BLaER1 treated with 17β-estradiol and CSF1 and Interleukin-3, amounts not matched to agents 10 nM and 100 nM (cell line): ENCODE results near the gene ZC3H12D.

Experiments
- H3K27ac ChIP-seq, 11 experiments: shearing (Covaris generic); formaldehyde crosslinking; 2 replicates each; pipeline ENCODE4 v1.8.1; 2022
- H3K27me3 ChIP-seq, 11 experiments: shearing (Covaris generic); formaldehyde crosslinking; 2 replicates each; pipeline ENCODE4 v1.8.1; 2022
- H3K36me3 ChIP-seq, 11 experiments: shearing (Covaris generic); formaldehyde crosslinking; 2 replicates each; pipeline ENCODE4 v1.8.1; 2022
- H3K4me1 ChIP-seq, 10 experiments: shearing (Covaris generic); formaldehyde crosslinking; 2 replicates each; pipeline ENCODE4 v1.8.1; 2022
- H3K4me2 ChIP-seq, 11 experiments: shearing (Covaris generic); formaldehyde crosslinking; 2 replicates each; pipeline ENCODE4 v1.8.1; 2022
- H3K4me3 ChIP-seq, 10 experiments: shearing (Covaris generic); formaldehyde crosslinking; 2 replicates each; pipeline ENCODE4 v1.8.1; 2022
- H3K9ac ChIP-seq, 11 experiments: shearing (Covaris generic); formaldehyde crosslinking; 2 replicates each; pipeline ENCODE4 v1.8.1; 2022
- H3K9me3 ChIP-seq, 11 experiments: shearing (Covaris generic); formaldehyde crosslinking; replicated peaks in 1 of 11; 2 replicates each; pipeline ENCODE4 v1.8.1; 2022
- H4K20me1 ChIP-seq, 11 experiments: shearing (Covaris generic); formaldehyde crosslinking; 2 replicates each; pipeline ENCODE4 v1.8.1; 2022
- Cebpa-rat ChIP-seq, 11 experiments: shearing (Covaris generic); IDR thresholded peaks; 2 replicates each; pipeline ENCODE4 v1.8.1; 2022

The ZC3H12D gene

DNA sequence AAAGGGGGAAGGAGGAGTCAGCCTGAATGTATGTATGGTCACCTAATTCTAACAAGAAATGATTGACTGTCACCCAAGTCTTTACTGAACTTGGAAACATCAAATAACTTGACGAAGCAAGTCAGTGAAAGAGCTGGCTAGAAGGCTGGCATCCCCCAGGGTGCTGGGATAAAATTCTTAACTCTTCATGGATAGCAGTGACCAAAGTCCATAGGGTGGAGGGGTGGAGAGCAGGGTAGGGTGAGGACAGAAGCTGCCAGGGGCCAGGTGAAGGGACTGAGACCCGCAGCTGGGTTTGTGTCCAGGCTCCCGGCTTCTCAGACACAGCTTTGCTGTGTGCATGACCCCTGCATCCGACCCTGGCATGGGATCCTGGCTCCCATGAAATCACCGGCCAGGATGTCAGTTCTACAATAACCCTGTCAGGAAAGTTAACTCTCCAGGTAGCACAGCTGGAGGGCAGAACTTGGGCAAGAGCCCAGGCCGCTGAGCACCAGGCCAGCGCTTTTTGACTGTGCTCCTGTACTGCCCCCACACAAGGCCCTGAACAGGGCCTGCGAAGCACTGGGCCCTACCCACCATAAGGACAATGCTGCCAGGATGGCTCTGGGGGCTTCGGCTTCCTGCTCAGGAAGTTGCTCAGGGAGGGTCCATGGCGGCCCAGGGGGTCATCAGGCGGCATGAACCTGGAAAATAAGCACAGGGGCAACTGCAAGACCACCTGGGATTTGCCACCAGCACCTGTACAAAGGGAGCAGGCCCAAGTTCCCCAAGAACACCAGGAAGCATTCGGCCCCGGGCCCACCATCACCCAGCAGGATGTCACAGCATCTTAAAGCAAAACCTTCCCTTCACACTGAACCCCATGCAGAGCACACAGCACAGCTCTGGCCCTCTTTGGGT lies 32.5 kb downstream of the ZC3H12D start:
- TF ChIP-seq Cebpa-rat (IDR thresholded peaks at IDR 0.05) = no peak
- H3K4me2 ChIP-seq = no peak overlapping the region
- no peak overlapping the region; a peak in 1 of 22 replicates for H3K9ac ChIP-seq
- peaks cover 0 to 12% (median 0%) of the 10 kb centered on the region in 11 experiments; a peak in 7 of 22 replicates for H3K9me3 ChIP-seq
- H4K20me1 ChIP-seq = peaks cover 5 to 41% (median 10%) of the 10 kb centered on the region in 11 experiments; a peak in 10 of 22 replicates
- H3K4me1 ChIP-seq = peaks cover 22 to 34% (median 29%) of the 10 kb centered on the region in 10 experiments
- H3K4me3 ChIP-seq = no peak overlapping the region
- peaks cover 35 to 81% (median 56%) of the 10 kb centered on the region in 11 experiments for H3K36me3 ChIP-seq
- H3K27ac ChIP-seq = no peak overlapping the region
- no peaks in the 10 kb centered on the region for H3K27me3 ChIP-seq

DNA sequence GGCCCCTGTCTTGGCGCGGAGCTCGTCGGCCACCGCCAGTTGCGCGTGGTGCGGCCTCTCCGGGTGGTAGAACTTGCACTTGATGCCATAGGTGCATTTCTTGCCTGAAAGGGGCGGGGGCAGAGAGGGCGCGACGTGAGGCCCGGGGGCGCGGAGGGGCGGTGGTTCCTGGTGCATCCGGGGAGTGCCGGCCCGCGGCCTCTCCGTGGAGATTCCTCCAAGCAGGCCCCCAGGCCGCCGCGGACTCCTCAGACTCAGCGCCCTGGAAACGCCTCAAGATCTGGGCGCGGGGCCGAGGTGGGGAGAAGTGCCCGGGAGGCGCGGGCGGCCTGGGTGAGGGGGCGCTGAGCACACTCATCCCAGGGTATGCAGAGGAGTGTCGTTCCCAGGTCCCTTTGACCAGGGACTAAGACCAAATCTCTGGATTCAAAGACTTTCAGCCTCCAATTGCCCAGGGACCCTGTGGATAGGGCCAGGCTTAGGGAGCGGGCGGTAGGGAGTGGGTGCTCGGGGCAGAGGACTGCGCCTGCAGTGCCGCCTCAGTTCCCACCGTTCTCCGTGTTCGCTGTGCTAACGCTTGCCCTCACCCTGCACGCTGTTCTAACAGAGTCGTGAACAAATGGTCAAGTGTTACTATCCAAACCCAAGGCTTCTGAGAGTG lies 33.3 kb downstream of the ZC3H12D start:
- Histone ChIP-seq H3K4me2 (no peak overlapping the region), H3K27ac (no peak overlapping the region), H4K20me1 (peaks cover 5 to 37% (median 10%) of the 10 kb centered on the region in 11 experiments; a peak in 10 of 22 replicates), H3K4me3 (no peak overlapping the region), H3K36me3 (peaks cover 27 to 74% (median 50%) of the 10 kb centered on the region in 11 experiments), H3K27me3 (no peaks in the 10 kb centered on the region), H3K4me1 (peaks cover 22 to 34% (median 29%) of the 10 kb centered on the region in 10 experiments), H3K9me3 (peaks cover 0 to 12% (median 0%) of the 10 kb centered on the region in 11 experiments; a peak in 7 of 22 replicates), H3K9ac (no peak overlapping the region)
- no peak for TF ChIP-seq Cebpa-rat (IDR thresholded peaks at IDR 0.05)

DNA sequence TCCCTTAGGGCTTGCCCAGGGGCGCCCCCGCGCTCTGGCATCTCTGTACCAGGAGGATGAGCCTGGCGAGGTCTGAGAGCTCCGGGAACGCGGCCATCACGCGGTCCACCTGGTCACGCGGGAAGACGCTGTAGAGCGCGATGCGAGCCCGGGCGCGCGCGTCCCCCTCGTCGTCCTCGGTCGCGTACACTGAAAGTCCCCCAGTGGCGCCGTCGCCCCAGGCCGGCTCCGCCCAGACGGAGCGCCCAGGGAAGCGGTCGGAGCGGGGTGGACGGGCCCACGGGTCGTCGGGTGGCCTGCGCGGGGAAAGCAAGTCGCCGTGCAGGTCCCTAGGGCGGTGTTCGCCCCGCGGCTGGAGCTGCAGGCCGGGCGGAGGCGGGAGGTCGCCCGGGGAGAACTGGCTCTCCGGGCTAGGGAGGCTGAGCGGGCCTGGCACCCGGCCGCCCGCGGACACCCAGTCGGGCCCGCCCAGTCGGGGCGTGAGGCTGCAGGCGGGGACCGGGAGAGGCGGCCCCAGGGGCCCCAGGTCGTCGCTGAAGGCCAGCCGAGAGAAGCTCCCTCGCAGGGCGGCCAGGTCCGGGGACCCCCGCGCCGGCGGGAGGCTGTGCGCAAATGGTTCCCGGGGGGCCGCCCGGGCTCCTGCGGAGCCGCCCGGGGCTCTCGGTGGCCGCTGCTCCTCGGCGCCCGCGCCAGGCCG lies 34.0 kb downstream of the ZC3H12D start:
- no peak overlapping the region for H3K4me3 ChIP-seq
- H3K9ac ChIP-seq = no peak overlapping the region
- peaks cover 0 to 12% (median 0%) of the 10 kb centered on the region in 11 experiments; a peak in 7 of 22 replicates for H3K9me3 ChIP-seq
- H3K4me2 ChIP-seq = no peak overlapping the region
- peaks cover 27 to 74% (median 50%) of the 10 kb centered on the region in 11 experiments for H3K36me3 ChIP-seq
- no peaks in the 10 kb centered on the region for H3K27me3 ChIP-seq
- H3K27ac ChIP-seq = no peak overlapping the region
- peaks cover 5 to 37% (median 10%) of the 10 kb centered on the region in 11 experiments; a peak in 10 of 22 replicates for H4K20me1 ChIP-seq
- TF ChIP-seq Cebpa-rat (IDR thresholded peaks at IDR 0.05) = no peak
- H3K4me1 ChIP-seq = peaks cover 22 to 34% (median 29%) of the 10 kb centered on the region in 10 experiments

DNA sequence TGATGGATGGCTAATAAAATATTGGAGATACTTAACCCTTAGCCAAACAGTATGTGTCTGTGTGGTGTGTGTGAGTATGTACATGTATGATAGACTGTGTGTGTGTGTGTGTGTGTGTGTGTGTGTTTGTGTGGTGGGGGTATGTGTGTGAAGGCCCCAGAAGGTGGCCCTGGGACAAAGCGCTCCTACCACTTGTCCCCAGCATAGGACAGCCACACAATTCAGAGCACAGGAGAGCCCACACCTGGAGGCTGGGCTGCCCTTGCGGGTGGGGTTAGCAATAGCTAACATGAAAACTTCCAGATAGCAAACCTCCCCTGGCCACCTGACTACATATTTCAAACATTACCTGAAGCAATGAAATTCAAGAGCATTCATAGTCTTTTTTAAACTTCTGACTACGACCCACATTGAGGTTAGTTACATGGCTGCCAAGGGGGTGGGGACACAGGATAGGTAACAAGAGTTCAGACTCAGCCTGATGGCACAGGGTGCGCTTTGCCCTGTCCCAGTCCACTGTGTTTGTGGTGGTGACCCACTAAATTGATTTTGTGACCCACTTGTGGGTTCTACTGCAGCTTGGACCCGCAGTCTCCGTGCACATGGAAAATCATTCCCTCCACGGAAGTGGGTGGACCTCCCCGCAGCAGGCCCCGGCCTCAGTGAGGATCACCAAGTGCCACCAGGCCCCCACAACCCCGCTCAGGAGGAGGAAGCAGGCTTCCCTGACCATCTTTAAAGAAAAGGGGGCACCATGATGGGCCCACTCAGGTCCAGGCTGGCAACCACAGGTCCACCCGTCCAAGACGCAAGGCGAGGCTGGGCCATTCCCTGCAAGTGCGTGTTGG lies 34.8 kb downstream of the ZC3H12D start:
- Histone ChIP-seq H3K36me3 (peaks cover 27 to 67% (median 50%) of the 10 kb centered on the region in 11 experiments), H3K4me1 (peaks cover 18 to 28% (median 24%) of the 10 kb centered on the region in 10 experiments), H4K20me1 (peaks cover 4 to 33% (median 9%) of the 10 kb centered on the region in 11 experiments; a peak in 10 of 22 replicates), H3K9me3 (peaks cover 0 to 13% (median 0%) of the 10 kb centered on the region in 11 experiments; a peak in 7 of 22 replicates), H3K4me2 (no peak overlapping the region), H3K27me3 (no peaks in the 10 kb centered on the region), H3K27ac (no peak overlapping the region), H3K9ac (no peak overlapping the region), H3K4me3 (no peak overlapping the region)
- no peak for TF ChIP-seq Cebpa-rat (IDR thresholded peaks at IDR 0.05)

DNA sequence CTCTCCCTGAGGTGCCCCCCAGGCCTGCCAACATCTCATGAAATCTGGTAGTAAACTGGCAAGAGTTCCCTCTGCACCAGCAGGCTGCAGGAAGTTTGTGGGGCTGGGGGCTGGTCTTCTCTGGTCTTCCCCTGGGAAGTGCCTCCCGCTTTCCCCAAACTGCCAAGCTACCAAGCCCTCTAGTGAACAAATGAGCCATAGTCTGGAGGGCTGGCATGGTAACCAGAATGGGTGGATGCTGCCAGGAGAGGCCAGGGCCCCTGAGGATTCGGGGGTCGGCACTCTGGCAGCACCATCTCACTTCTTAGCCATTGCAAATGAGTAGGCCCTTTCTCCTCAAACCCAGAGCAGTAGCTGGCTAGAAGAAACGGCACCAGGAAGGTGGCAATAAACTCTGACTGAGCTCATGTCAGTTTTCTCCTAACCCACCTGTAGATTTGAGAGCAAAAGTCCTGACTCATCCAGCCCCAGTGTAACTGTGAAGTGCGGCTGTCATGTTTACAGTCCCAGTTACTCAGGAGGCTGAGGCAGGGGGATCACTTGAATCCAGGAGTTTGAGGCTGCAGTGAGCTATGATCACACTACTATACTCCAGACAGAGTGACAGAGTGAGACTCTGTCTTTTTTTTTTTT lies 35.9 kb downstream of the ZC3H12D start:
- Histone ChIP-seq H3K9me3 (peaks cover 0 to 20% (median 0%) of the 10 kb centered on the region in 11 experiments; a peak in 7 of 22 replicates), H3K36me3 (peaks cover 27 to 58% (median 49%) of the 10 kb centered on the region in 11 experiments), H3K9ac (no peak overlapping the region), H3K27me3 (no peaks in the 10 kb centered on the region), H3K4me2 (peak overlapping the region in 6 of 11 experiments; percentile 3 to 38 (median 26); a peak in 4 of 22 replicates), H3K27ac (0 out of 22 replicates have a peak overlapping the region, but pooled peaks of 2 of the 11 experiments have one; percentile 2 to 23), H3K4me3 (no peak overlapping the region), H4K20me1 (peaks cover 0 to 26% (median 1%) of the 10 kb centered on the region in 11 experiments; a peak in 7 of 22 replicates), H3K4me1 (peaks cover 7 to 17% (median 12%) of the 10 kb centered on the region in 10 experiments)
- TF ChIP-seq Cebpa-rat (IDR thresholded peaks at IDR 0.05) = no peak

DNA sequence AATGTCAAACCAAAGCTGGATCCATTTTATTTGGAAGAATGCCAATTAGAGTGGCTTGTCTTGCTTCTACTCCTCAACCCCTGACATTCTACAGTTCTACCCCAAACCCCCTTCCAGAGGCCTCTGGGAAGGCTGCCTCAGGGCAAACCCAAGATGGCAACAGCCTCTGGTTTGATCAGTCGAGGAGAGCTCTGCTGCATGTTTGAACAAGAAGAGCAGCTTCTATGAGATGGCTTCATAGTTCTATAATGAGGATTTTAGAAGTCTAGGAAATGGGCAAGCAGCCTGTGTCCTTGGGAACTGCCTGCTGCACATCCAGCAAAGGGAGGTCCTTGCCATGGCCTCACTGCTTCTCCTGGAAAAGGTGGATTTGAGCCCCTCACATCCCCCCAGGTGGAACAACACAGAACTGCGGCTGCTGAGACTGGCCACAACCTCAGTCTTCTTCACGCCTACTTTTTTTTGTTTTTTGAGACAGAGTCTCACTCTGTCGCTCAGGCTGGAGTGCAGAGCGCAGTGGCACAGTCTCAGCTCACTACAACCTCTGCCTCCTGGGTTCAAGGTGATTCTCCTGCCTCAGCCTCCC lies 37.9 kb downstream of the ZC3H12D start:
- H4K20me1 ChIP-seq = peaks cover 0 to 6% (median 0%) of the 10 kb centered on the region in 11 experiments; a peak in 2 of 22 replicates
- peaks cover under 1 to 14% (median 9%) of the 10 kb centered on the region in 10 experiments; a peak in 17 of 20 replicates for H3K4me1 ChIP-seq
- no peak overlapping the region for H3K9ac ChIP-seq
- H3K27ac ChIP-seq = no peak overlapping the region
- peaks cover 0 to 15% (median 0%) of the 10 kb centered on the region in 11 experiments; a peak in 7 of 22 replicates for H3K9me3 ChIP-seq
- H3K27me3 ChIP-seq = no peaks in the 10 kb centered on the region
- no peak for TF ChIP-seq Cebpa-rat (IDR thresholded peaks at IDR 0.05)
- no peak overlapping the region for H3K4me3 ChIP-seq
- H3K36me3 ChIP-seq = peaks cover 17 to 39% (median 29%) of the 10 kb centered on the region in 11 experiments
- H3K4me2 ChIP-seq = no peak overlapping the region

DNA sequence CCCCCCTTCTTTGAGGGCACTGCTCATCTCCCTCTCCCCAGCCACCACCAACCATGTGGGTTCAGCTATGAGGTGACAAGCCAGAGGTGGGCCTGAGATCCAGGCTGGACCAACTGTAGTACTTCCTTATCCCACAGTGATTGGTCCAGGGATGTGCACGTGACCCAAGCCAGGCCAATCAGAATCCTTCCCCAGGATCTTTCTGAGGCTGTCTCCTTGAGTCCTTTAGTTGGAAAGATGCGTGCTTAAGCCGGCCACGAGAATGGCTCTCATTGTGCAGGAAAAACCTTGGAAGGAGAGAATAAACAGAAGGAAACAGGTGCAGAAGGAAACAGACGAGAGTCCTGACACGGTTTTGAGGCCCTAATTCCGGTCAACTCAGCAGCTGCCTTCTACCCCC lies 39.2 kb downstream of the ZC3H12D start:
- no peak overlapping the region for H3K4me3 ChIP-seq
- H3K27ac ChIP-seq = no peak overlapping the region
- no peak overlapping the region for H3K9ac ChIP-seq
- peaks cover 14 to 27% (median 22%) of the 10 kb centered on the region in 10 experiments for H3K4me1 ChIP-seq
- peaks cover 4 to 26% (median 16%) of the 10 kb centered on the region in 11 experiments; a peak in 21 of 22 replicates for H3K36me3 ChIP-seq
- no peak for TF ChIP-seq Cebpa-rat (IDR thresholded peaks at IDR 0.05)
- no peaks in the 10 kb centered on the region for H3K27me3 ChIP-seq
- H4K20me1 ChIP-seq = peaks cover 0 to 4% (median 0%) of the 10 kb centered on the region in 11 experiments; a peak in 2 of 22 replicates
- peaks cover 0 to 8% (median 0%) of the 10 kb centered on the region in 11 experiments; a peak in 2 of 22 replicates for H3K9me3 ChIP-seq
- no peak overlapping the region for H3K4me2 ChIP-seq
